Renal cortex interstitium (tissue), 15 donors: ENCODE results near the gene ACCS. TPM values are rescaled to one million over a fixed set of nuclear protein-coding genes. Genes with fewer than 3 reads are reported as not detected.

Experiments
- DNase-seq, 11 donors: peaks; one replicate each; pipeline ENCODE4 v3.0.0-alpha.2; 2013; ENCODE audit warnings: low read depth in 9 of 11, low spot score in 4 of 11; ENCODE audit errors: extremely low read depth in 1 of 11
- long read RNA-seq, 16 experiments: transcript quantifications; one replicate each; lab custom pipeline, GENCODE V29; 2026
- polyA plus RNA-seq, 3 donors: library from polyadenylated mRNA; unstranded; fragments of 120-200 nt; gene quantifications; one replicate each; pipeline ENCODE4 v1.2.1, GENCODE V29; 2013; ENCODE audit not compliant: insufficient read length in 3 of 3

The ACCS gene, protein sequence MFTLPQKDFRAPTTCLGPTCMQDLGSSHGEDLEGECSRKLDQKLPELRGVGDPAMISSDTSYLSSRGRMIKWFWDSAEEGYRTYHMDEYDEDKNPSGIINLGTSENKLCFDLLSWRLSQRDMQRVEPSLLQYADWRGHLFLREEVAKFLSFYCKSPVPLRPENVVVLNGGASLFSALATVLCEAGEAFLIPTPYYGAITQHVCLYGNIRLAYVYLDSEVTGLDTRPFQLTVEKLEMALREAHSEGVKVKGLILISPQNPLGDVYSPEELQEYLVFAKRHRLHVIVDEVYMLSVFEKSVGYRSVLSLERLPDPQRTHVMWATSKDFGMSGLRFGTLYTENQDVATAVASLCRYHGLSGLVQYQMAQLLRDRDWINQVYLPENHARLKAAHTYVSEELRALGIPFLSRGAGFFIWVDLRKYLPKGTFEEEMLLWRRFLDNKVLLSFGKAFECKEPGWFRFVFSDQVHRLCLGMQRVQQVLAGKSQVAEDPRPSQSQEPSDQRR
- polyA plus RNA-seq, result 10 to 100 TPM; 33.0 to 50.1 (median 43.6) TPM
- long read RNA-seq, donor 1, partial matches to known transcripts, result 5 of 5 reads
- long read RNA-seq, donor 1, other reads (novel, unspliced or antisense), result 0 of 5 reads
- long read RNA-seq, donor 2, partial matches to known transcripts, result 0 of 1 reads
- long read RNA-seq, donor 2, other reads (novel, unspliced or antisense), result 0 of 1 reads
- long read RNA-seq, donor 3, partial matches to known transcripts, result 0 of 2 reads
- long read RNA-seq, donor 3, other reads (novel, unspliced or antisense), result 0 of 2 reads
- long read RNA-seq, donor 4, partial matches to known transcripts, result 0 of 3 reads
- long read RNA-seq, donor 4, other reads (novel, unspliced or antisense), result 0 of 3 reads
- long read RNA-seq, donor 5, result 0 reads
- long read RNA-seq, donor 6, result 0 reads
- long read RNA-seq, donor 7, partial matches to known transcripts, result 6 of 6 reads
- long read RNA-seq, donor 7, other reads (novel, unspliced or antisense), result 0 of 6 reads
- long read RNA-seq, donor 8, partial matches to known transcripts, result 0 of 1 reads
- long read RNA-seq, donor 8, other reads (novel, unspliced or antisense), result 0 of 1 reads
- long read RNA-seq, donor 9, result 0 reads
- long read RNA-seq, donor 10, result 0 reads
- long read RNA-seq, donor 11, partial matches to known transcripts, result 0 of 2 reads
- long read RNA-seq, donor 11, other reads (novel, unspliced or antisense), result 0 of 2 reads
- long read RNA-seq, donor 12, result 0 reads
- long read RNA-seq, donor 13, result 0 reads
- long read RNA-seq, donor 14, result 0 reads
- long read RNA-seq, donor 15, partial matches to known transcripts, result 0 of 1 reads
- long read RNA-seq, donor 15, other reads (novel, unspliced or antisense), result 0 of 1 reads
- long read RNA-seq, donor 16, partial matches to known transcripts, result 9 of 10 reads
- long read RNA-seq, donor 16, other reads (novel, unspliced or antisense), result 0 of 10 reads

DNA sequence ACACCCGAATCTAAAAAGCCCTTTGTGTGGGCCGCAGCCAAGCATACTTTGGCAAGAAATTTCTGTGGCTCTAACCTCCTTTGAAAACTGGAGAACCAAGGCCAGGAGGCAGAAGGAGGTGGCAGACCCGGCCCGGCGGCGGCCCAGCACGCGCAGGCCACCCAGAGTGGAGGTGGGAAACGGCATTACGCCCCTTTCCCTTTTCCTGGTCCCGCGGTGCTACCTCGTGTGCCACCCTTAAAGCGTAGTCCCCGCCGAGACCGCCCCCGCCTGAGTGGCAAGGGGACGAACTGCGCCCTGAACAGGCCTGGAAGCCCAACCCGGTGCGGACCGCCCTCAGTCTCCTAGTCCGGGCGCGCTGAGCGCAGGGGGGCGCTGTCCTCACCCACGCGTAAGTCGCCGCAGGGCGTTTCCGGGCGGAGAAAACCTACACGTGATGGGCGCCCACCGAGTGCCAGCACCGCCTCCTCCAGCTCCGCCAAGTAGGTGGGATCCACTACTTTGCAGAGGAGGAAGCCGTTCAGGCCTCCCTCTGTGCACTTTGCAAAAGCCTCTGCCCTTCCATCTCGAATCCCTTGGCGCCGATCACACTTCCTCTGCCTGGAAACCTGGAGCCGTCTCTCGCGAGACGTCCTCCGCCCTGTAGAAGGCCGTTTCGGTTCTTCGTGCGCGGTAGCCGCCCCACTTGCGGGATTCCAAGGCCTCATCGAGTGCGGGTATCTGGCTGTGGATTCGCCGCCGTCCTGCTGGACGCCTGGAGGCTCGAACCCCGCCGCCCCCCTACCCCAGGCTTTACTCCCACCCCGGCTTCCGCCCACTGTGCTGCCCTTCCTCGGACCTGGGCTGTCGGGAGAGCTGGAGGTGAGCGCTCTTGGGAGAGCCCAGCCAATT is at the start of gene ACCS:
Gene ACCS (plus strand): TSS at position 430 of the 891 bp plus-strand sequence. CDS start 1,358 bp downstream, outside the sequence.
- peak; percentile 85 to 93 (median 89) for DNase-seq

DNA sequence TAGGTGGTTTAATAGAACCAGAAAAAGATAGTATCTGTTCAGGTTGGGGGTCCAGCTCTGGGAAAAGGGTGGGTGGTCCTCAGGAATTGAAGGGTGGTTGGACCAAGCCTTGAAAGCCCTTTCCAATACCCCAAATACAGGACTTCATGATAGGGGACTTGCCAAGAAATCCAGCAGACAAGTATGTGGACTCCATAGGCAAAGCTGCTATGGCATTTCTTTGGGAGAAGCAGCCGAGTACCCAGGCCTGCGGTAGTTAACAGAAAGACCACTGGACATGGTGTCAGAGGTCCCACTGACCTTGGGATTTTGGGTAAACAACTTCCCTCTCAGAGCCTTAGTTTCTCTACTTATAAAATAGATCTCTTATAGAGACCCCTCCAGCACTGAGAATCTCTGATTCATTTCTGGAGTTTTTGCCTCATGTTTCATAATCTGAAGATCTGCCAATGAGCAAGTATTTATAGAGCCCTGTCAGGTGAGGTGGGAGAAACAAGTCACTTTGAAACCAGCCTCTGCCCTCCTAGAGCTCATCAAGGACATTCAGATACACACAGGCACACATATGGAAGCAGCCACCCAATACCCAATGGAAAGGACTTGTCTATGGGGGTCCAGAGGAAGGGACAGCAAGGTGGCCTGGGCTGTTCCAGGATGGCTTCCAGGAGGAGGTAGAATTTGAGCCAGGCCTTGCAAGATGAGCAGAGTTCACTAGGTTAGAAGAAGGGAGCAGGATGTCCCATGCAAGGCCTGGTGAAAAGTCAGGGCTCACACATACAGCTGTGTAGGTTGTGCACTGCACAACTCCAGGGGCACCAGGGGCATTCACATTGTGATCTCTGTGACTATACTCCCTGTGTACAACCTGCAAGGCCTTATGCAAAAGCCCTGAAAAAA is 49.3 kb upstream of the ACCS start:
- DNase-seq, result no peak

DNA sequence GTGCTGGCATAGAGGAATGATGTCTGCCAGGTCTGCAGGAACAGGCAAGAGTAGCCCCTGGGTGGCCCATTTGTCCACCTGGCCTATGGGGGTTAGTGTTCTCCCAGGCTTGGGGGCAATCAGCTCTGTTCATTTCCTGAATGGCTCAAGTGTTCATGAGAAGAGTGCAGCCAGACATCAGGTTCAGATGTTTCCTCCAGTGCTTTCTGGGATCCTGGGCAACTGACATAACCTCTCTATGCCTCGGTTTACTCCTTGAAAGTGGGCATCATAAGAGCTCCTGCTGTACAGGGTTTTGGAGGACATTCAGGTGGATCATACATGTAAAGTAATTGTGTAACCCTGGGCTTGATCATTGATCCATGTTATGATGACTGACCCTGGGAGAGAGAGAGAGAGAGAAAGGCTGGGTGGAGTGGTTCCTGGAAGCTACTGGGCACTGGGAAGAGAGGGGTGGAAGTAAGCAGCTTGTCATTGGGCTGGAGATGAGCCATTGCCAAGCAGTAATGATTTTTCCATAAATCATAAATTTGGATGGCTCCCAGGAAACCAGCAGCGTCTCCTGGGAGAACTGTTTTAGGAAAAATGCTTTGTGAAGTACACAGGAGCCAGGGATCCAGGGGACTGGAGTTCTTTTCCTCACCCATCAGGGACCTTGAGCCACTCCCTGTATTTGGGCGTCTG is 48.5 kb upstream of the ACCS start:
- no peak for DNase-seq

DNA sequence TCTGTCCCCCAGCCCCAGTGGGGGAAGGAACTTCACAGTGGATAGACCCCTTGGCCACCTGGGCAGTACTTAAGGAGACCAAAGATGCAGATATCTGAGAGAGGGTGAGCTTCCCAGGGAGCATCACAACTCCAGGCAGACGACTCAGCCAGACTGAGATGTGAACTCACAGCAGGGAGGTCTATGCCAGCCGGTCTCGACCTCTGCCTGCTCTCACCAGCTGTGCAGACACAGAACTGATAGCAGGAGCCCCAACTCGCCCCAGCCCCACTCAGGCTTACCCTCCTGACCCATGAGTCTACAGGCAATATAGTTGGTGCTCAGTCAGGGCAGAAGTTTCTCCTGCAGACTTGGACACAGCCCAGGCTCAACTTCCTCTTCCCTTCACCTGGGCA is 47.9 kb upstream of the ACCS start:
- no peak for DNase-seq

DNA sequence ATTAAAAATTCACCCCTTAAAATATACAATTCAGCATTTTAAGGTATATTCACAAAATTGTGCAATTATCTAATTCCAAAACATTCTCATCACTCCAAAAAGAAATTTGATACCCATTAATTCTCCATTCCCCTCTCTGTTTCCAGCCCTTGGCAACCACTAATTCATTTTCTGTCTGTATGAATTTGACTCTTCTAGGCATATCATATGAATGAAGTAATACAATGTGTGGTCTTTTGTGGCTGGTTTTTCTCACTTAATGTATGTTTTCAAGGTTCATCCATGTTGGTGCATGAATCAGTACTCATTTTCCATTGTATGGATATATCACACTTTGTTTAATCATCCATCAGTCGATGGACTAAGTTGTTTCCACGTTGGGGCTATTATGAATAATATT is 47.2 kb upstream of the ACCS start:
- no peak for DNase-seq

DNA sequence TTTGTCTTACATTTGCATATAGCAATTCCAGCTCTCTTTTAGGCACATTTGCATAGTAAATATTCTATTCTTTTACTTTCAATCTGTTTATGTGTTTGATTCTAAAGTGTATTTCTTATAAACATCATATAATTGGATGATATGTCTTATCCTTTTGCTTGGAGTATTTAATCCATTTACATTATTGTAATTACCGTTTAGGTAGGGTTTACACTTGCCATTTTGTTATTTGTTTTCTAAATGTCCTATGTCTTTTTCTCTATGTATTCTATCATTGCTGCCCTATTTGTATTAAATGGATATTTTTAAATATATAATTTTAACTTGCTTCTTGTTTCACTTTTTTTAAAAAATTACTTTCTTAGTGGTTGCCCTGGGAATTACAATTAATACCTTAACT is 41.1 kb upstream of the ACCS start:
- no peak for DNase-seq

DNA sequence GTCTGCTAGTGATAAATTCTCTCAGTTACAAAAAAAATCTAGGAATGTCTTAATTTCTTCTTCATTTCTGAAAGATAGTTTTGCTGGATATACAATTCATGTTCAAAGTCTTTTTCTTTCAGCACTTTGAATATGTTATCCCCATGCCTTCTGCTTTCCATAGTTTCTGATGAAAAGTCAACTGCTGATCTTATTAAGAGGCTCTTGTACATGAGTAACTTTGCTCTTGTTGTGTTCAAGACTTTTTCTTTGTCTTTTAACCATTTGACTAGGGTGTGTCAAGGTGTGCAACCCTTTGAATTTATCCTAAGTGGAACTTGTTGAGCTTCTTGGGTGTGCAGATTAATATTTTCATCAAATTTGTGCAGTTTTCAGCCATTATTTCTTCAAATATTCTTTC is 40.3 kb upstream of the ACCS start:
- no peak for DNase-seq

DNA sequence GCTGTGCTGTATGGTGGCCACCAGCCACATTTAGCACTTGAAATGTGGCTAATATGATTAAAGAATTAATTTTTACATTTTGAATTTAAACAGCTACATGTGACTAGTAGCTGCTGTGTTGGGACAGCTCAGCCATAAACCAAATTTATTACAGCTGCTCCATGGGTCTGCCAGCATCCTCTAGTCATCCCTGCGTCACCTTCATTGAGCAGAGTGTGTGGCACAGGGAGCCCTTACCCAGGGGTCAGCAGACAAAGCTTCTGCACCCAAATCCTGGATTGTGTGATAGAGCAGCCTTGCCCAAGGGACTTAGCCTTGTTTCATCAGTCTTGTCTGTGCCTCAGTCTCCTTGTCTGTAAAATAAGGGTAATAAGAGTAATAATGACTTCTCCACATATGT is 37.7 kb upstream of the ACCS start:
- DNase-seq, result no peak

DNA sequence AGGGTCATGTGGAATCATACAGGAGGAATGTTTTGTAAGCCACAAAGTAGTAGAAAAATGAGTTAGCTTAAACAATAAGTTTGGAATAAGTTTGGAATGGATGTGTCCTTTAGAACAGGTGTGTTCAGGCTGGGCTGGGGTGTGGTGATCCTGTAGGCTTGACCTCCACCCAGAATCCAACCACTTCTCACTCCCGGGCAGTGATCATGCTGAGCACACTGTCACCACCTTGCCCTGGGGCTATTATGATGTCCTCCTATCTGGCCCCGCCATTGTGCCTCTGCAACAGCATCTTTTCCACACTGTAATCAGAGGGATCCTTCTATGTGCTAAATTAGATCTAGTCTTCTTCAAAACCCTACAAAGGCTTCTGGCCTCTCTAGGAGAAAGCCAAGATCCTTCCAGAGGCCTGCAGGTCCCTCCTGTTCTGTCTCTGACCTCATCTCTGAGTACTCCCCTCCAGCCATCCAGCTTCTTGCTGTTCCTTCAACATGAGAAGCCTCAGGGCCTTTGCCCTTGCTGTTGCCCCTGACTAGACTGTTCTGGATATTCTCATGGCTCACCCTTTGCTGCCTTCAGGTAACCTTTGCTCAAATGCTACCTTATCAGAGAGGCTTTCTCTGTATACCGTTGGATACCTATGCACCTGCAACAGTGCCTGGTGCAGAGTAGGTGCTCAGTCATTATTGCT is 37.1 kb upstream of the ACCS start:
- no peak for DNase-seq

DNA sequence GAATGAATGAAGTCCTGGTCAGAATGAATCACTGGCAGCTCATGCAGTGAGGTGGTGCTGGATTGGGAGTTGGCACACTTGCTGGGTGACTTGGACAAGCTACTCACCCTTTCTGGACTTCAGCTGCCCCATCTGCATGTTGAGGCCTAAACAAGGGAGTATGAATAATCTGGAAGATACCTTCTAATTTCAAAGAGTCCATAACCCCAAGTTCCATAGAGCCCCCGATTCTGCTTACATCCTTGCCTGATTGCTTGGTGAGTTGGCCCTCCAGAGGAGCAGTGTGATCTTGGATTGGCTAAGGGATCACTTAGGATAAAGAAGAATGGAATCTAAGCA is 36.6 kb upstream of the ACCS start:
- DNase-seq, result no peak

DNA sequence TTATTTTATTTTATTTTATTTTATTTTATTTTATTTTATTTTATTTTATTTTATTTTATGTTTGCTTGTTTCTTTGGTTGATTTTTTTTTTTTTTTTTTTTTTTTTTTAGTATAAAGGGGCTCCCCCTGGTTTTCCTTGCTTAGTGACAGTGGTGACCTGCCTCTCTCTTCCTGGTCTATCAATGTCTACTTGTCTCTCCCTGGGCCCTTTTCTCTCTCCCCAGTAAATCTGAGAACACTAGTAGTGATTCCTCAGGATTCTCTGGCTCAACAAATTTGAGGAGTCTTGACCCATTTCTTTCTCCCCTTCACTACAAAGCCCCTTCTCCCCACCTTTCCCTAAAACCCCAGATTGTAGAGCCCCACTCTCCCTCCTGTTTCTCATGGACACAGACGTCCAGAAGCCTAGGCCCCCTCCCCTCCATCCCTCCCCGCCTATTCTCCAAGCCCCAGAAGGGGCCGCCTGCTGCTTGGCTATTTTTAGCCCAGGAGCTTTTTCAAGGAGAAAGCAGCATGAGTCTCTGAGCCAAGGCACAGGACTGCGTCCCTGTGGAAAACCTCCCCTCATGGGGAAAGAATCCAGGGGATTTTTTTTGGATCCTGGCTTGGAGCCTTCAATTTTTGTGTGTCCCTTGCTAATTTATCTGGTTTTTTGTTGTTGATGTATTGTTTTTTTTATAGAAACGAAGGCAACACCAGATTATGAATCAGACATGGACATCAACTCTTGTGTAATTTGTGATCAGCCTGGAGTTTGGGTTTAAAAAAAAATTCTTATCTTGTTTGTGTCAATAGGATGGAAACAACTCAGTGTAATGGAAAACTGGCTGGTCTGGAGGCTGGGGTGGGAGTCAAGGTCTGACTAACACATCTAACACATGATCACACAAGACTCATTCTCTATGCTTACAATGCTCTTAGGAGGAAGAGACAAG is 35.8 kb upstream of the ACCS start:
- peak in 5 of 11 donors; percentile 10 to 42 (median 30) for DNase-seq

DNA sequence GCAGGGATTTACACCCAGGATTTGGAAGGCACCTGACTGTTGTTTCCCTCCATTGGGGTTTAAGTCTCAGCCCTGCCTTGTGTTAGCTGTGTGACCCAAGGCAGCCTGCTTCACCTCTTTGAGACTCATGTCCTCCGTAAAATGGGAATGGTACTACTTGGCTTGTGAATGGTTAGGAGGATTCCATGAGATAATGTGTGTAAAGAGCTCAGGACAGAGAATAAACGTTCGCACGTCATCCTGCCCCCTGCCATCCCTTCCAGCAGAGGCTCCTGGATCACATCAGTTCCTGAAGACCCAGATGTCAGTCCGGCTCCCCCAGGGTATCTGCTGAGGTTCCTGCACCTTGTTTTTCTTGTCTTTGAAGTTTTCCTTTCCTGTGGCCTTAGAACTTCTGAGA is 35.1 kb upstream of the ACCS start:
- DNase-seq, result no peak

DNA sequence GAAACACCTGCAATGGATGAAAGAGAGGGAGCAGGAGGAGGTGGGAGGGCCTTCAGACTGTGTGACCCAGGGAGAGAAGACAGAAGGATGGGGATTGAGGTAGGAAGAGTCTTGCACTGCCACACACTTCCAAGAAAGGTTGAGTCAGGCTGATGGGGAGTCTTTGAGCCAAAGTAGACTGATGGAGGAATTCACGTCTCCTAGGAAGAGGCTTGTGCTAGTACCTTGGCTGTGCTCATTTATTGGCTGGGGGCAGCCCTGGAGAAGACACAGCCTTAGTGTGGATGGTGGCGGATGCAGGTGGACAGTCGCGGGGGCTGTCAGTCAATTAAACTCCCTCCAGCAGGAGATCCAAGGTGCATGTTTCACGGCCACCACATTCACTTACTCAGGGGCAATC is 34.5 kb upstream of the ACCS start:
- no peak for DNase-seq

DNA sequence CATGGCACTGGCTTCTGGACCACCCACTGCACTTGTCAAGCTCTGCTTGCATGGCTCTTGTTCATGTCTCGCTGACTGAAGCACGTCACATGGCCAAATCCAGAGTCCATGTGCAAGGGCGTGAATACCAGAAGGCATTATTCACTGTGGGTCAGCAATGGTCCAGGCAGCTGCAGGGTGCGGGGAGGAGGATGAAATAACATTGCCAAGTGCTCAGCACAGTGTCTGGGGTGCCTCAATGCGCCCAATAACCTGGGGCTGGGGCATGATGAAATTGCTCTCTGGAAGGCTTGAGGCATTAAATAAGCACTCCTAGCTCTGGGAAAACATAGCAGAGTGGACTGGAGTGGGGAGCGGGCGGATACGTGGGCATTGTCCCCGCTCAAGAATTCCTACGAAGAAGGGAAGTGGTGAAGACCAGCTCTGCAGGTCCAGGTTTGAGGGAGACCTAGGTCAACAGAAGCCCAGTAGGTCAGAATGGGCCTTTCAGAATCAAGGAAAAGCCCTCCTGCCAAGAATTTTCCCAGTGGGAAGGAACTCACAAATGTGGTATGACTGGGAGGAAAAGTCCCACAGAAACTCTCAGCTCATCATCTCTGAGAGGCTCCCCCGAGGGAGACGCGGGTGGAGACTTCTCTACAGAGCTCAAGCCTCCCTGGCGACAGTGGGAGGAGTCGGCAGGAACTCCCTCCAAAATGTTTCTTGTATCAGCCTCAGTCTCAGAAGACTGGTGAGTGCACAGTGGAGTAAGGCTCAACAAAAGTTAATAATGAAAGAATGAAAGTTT is 33.6 kb upstream of the ACCS start:
- no peak for DNase-seq
